MM.1S (cell line): ENCODE results near the gene SLC38A5.

Experiments used
- EZH2 ChIP-seq: fragments of 300-600 bp; sonication (generic); optimal IDR thresholded peaks from 2 replicates; pipeline ENCODE3; 2017; ENCODE audit warnings: low read depth, mild to moderate bottlenecking, antibody characterized with exemption, low read length, mixed read lengths
- TF ChIP-seq, protein P1 (sequence below): fragments of 300-600 bp; sonication (generic); IDR thresholded peaks from 2 replicates; pipeline ENCODE4 v1.5.1; 2016; ENCODE audit warnings: antibody characterized with exemption, low read length, mixed read lengths

DNA sequence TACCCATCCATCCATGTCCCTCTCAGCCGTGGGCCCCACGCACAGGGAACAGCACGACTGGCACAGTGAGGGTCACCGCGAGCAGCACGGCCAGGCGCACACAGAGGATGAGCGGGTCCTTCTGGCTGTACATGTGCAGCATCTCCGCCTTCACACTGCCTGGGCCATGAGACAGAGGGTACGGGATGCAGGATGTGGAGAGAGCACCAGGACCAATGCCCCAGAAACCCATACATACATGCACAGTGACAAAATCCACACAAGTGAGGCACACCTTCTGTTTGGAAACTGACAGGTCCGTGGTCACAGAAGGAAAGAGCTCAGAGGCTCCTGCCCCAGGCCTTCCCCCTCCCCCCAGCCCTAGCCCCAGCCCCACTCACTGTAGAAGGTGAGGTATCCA, 9.5 kb downstream of the SLC38A5 start:
- TF ChIP-seq, protein P1, sequence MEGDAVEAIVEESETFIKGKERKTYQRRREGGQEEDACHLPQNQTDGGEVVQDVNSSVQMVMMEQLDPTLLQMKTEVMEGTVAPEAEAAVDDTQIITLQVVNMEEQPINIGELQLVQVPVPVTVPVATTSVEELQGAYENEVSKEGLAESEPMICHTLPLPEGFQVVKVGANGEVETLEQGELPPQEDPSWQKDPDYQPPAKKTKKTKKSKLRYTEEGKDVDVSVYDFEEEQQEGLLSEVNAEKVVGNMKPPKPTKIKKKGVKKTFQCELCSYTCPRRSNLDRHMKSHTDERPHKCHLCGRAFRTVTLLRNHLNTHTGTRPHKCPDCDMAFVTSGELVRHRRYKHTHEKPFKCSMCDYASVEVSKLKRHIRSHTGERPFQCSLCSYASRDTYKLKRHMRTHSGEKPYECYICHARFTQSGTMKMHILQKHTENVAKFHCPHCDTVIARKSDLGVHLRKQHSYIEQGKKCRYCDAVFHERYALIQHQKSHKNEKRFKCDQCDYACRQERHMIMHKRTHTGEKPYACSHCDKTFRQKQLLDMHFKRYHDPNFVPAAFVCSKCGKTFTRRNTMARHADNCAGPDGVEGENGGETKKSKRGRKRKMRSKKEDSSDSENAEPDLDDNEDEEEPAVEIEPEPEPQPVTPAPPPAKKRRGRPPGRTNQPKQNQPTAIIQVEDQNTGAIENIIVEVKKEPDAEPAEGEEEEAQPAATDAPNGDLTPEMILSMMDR, result no peak
- TF ChIP-seq EZH2, result no peak
